Naive thymus-derived CD4-positive, alpha-beta T cell (primary cell): ENCODE data around the gene LAMB1. TPM values are rescaled to one million over a fixed set of nuclear protein-coding genes. Genes with fewer than 3 reads are reported as not detected.

Experiments used
- ATAC-seq: fragments of 150-1000 bp; cut with Tn5 transposase; 2 replicates; pipeline ENCODE4 v1.10.0; 2021; ENCODE audit warnings: mild to moderate bottlenecking, moderate library complexity
- CTCF ChIA-PET: fragments of 350-600 bp; sonication (Branson Sonifier 250); formaldehyde crosslinking; loops from one replicate; lab custom pipeline; 2021; ENCODE audit warnings: antibody characterized with exemption; lab: Charles Lee
- POLR2A ChIA-PET: fragments of 350-600 bp; sonication (Branson Sonifier 250); formaldehyde crosslinking; loops from one replicate; lab custom pipeline; 2021; ENCODE audit warnings: antibody characterized with exemption, inconsistent platforms; lab: Charles Lee
- DNase-seq, 9 donors: peaks; one replicate each; pipeline versions ENCODE4 v3.0.0 to v3.0.0-alpha.2; 2020 to 2022; ENCODE audit warnings: mixed read lengths in 1 of 9
- H3K27ac ChIP-seq: one replicate; pipeline ENCODE4 v1.7.0; 2013; ENCODE audit warnings: mild to moderate bottlenecking, low read depth, low read length, moderate library complexity
- H3K27me3 ChIP-seq, 2 donors: one replicate each; pipeline ENCODE4 v1.7.0; 2013; ENCODE audit warnings: low read length in 2 of 2, mild to moderate bottlenecking in 2 of 2, moderate library complexity in 2 of 2; ENCODE audit not compliant: control insufficient read depth in 2 of 2, insufficient read depth in 2 of 2
- H3K36me3 ChIP-seq, 3 experiments: 1 replicate in 2 of 3; 2 replicates in 1 of 3; pipeline ENCODE4 v1.7.0; 2013; ENCODE audit warnings: low read length in 3 of 3, mild to moderate bottlenecking in 3 of 3, moderate library complexity in 1 of 3; ENCODE audit not compliant: insufficient read depth in 3 of 3, control insufficient read depth in 2 of 3
- H3K4me1 ChIP-seq, 2 donors: one replicate each; pipeline ENCODE4 v1.7.0; 2013; ENCODE audit warnings: low read length in 2 of 2, mild to moderate bottlenecking in 2 of 2, moderate library complexity in 1 of 2; ENCODE audit not compliant: control insufficient read depth in 2 of 2, insufficient read depth in 2 of 2
- H3K4me3 ChIP-seq: 2 replicates; pipeline ENCODE4 v1.7.0; 2013; ENCODE audit warnings: mild to moderate bottlenecking, low read length
- H3K9me3 ChIP-seq, 3 experiments: 1 replicate in 2 of 3; 2 replicates in 1 of 3; pipeline ENCODE4 v1.7.0; 2013; ENCODE audit warnings: low read length in 3 of 3; ENCODE audit not compliant: control insufficient read depth in 2 of 3
- H3K27ac Mint-ChIP-seq, 9 donors: one replicate each; pipeline ENCODE4 v1.8.0; 2020 to 2022; ENCODE audit warnings: mixed read lengths in 9 of 9, mild to moderate bottlenecking in 8 of 9, moderate library complexity in 5 of 9, inconsistent platforms in 2 of 9
- H3K27me3 Mint-ChIP-seq, 5 donors: one replicate each; pipeline ENCODE4 v1.8.0; 2021 to 2022; ENCODE audit warnings: mixed read lengths in 5 of 5, mild to moderate bottlenecking in 1 of 5
- H3K36me3 Mint-ChIP-seq, 5 donors: one replicate each; pipeline ENCODE4 v1.8.0; 2020 to 2022; ENCODE audit warnings: mixed read lengths in 5 of 5, mild to moderate bottlenecking in 3 of 5, inconsistent platforms in 1 of 5
- H3K4me1 Mint-ChIP-seq, 7 donors: one replicate each; pipeline ENCODE4 v1.8.0; 2020 to 2022; ENCODE audit warnings: mixed read lengths in 7 of 7, mild to moderate bottlenecking in 3 of 7, inconsistent platforms in 1 of 7
- H3K4me3 Mint-ChIP-seq, 10 donors: one replicate each; pipeline ENCODE4 v1.8.0; 2020 to 2022; ENCODE audit warnings: mild to moderate bottlenecking in 10 of 10, mixed read lengths in 10 of 10, moderate library complexity in 6 of 10, inconsistent platforms in 2 of 10
- H3K9me3 Mint-ChIP-seq, 11 donors: one replicate each; pipeline ENCODE4 v1.8.0; 2020 to 2022; ENCODE audit warnings: mixed read lengths in 11 of 11, mild to moderate bottlenecking in 4 of 11, inconsistent platforms in 1 of 11, moderate library complexity in 1 of 11
- intact Hi-C, 2 donors: fragments of 100-400 bp; cut with micrococcal nuclease; formaldehyde crosslinking; loops; one replicate each; pipeline ENCODE4 v1.15.1; 2023
- polyA plus RNA-seq, 2 donors: library from polyadenylated mRNA; unstranded; fragments of 300-500 nt; fragmentation: Illumina TruSeq; gene quantifications; one replicate each; pipeline ENCODE4 v1.2.3, GENCODE V29; 2021
- total RNA-seq, 6 experiments: library from RNA in 5 of 6; stranded (reverse) in 5 of 6; gene quantifications; 1 replicate in 5 of 6; 2 replicates in 1 of 6; pipeline ENCODE4 v1.2.3 and lab custom pipeline; 2021 to 2026

Gene LAMB1
- total and polyA plus RNA-seq, 7 experiments from 2014 or later: 0.65 to 0.82 TPM; not detected in 5

DNA sequence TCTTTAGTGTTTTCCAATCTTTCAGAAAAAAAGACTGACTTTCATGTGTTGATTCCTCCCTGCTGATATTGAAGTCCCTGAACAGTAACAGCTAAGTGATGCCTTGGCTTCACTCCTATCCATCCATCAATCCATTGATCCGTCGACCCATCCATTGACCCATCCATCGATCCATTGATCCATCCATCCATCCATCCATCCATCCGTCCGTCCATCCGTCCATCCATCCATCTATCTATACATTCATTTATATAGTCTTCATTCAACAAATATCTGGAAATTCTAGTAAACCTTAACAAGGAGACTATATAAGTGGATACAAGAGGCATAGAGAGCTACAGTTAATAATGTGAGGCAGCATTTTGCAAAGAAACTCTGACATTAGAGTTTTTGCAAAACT, 21.6 kb upstream of the LAMB1 start:
- H3K27ac ChIP-seq: no peak overlapping the region
- no peaks in the 10 kb centered on the region for H3K9me3 ChIP-seq
- ChIA-PET POLR2A (no interaction called here), CTCF (no interaction called here)
- H3K4me3 ChIP-seq: no peak overlapping the region
- no peak overlapping the region for H3K4me3 Mint-ChIP-seq
- no peaks in the 10 kb centered on the region for H3K27me3 ChIP-seq
- no peaks in the 10 kb centered on the region for H3K4me1 Mint-ChIP-seq
- ATAC-seq (no peak), DNase-seq (no peak)
- no peaks in the 10 kb centered on the region for H3K4me1 ChIP-seq
- no peaks in the 10 kb centered on the region for H3K9me3 Mint-ChIP-seq
- no peaks in the 10 kb centered on the region for H3K36me3 ChIP-seq
- intact Hi-C loops: no loop called here
- H3K36me3 Mint-ChIP-seq: no peaks in the 10 kb centered on the region
- H3K27me3 Mint-ChIP-seq: peaks cover 0 to 29% (median 16%) of the 10 kb centered on the region in 5 donors
- H3K27ac Mint-ChIP-seq: no peak overlapping the region

DNA sequence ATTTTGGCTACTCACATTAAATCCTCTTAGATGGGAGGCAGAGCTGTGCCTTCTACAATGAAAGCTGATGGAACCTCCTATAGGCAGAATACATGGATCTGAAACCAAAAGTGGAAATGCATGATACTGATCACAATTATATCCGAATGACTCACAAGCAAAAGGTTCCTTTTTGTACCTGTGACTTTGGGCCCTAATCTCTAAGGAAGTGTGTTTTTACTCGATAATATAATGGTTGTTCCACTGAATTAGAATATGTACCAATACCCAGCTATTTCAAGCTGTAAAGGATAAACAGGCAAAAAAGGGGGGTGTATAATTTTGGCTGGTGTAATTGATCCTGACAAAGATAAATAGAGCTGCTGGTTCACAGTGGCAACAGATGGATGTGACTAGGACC, 17.6 kb upstream of the LAMB1 start:
- no peak overlapping the region for H3K4me3 ChIP-seq
- H3K9me3 Mint-ChIP-seq: no peaks in the 10 kb centered on the region
- ChIA-PET POLR2A (no interaction called here), CTCF (no interaction called here)
- H3K9me3 ChIP-seq: no peaks in the 10 kb centered on the region
- no peaks in the 10 kb centered on the region for H3K36me3 ChIP-seq
- no peak overlapping the region for H3K27ac ChIP-seq
- H3K27ac Mint-ChIP-seq: no peak overlapping the region
- no peaks in the 10 kb centered on the region for H3K27me3 ChIP-seq
- H3K36me3 Mint-ChIP-seq: no peaks in the 10 kb centered on the region
- peaks cover 0 to 34% (median 12%) of the 10 kb centered on the region in 5 donors for H3K27me3 Mint-ChIP-seq
- no peaks in the 10 kb centered on the region for H3K4me1 ChIP-seq
- no peak for ATAC-seq
- no peak overlapping the region for H3K4me3 Mint-ChIP-seq
- peaks cover 0 to 6% (median 0%) of the 10 kb centered on the region in 7 donors for H3K4me1 Mint-ChIP-seq
- intact Hi-C loops: no loop called here
- no peak for DNase-seq

DNA sequence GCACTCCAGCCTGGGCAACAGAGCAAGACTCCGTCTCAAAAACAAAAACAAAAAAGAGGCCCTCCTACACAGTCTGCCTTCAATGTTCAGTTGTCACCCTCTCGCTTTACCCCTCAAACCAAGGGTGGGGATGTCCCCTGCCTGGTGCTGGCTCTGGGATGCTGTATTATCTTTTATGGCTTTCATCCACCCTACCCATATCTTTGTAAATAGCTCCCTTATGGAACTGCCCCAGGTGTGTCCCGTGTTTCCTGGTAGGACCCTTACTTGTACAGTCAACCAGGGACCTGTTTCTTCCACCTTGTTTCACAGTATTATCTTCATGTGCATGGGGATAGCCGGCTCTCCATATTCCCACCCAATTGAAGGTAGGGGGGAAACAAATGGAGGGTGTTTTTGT, 15.7 kb upstream of the LAMB1 start:
- no peak for ATAC-seq
- Histone ChIP-seq H3K9me3 (no peaks in the 10 kb centered on the region), H3K36me3 (no peaks in the 10 kb centered on the region), H3K4me3 (no peak overlapping the region), H3K27me3 (no peaks in the 10 kb centered on the region), H3K27ac (no peak overlapping the region), H3K4me1 (no peaks in the 10 kb centered on the region)
- H3K36me3 Mint-ChIP-seq: no peaks in the 10 kb centered on the region
- H3K4me3 Mint-ChIP-seq: no peak overlapping the region
- H3K27me3 Mint-ChIP-seq: peaks cover 0 to 23% (median 10%) of the 10 kb centered on the region in 5 donors
- ChIA-PET CTCF (no interaction called here), POLR2A (interaction anchor here (0.6 kb wide), 1 partner anchor 23 kb away, joined by 3 read pairs; no protein-coding TSS in a partner anchor)
- H3K27ac Mint-ChIP-seq: no peak overlapping the region
- intact Hi-C loops: loop anchor here in 1 of 2 donors (10.0 kb wide), 1 partner anchor 126 kb away; no protein-coding TSS in a partner anchor
- no peaks in the 10 kb centered on the region for H3K9me3 Mint-ChIP-seq
- peaks cover 0 to 6% (median 0%) of the 10 kb centered on the region in 7 donors for H3K4me1 Mint-ChIP-seq
- DNase-seq: no peak

DNA sequence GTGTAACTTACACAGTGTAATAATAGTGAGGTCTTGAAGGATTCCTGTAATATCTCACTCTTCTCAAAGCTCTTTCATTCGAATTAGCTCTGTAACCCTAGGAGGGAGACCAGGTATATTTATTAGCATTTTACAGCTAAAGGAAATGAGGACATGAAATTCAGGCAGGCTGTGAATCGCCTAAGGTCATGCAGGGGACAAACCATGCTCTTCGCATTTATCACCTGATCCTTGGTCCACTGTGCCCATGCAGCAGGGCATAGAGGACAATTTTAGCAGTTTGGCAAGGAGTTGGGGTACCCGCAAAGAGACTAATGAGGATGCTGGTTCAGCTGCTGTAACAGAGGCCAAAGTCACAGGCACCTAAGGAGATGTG, 14.8 kb upstream of the LAMB1 start:
- Histone ChIP-seq H3K36me3 (no peaks in the 10 kb centered on the region), H3K4me3 (no peak overlapping the region), H3K27ac (no peak overlapping the region), H3K27me3 (no peaks in the 10 kb centered on the region), H3K9me3 (no peaks in the 10 kb centered on the region), H3K4me1 (no peaks in the 10 kb centered on the region)
- DNase-seq (no peak), ATAC-seq (no peak)
- no peak overlapping the region for H3K4me3 Mint-ChIP-seq
- H3K27me3 Mint-ChIP-seq: peaks cover 3 to 19% (median 14%) of the 10 kb centered on the region in 5 donors
- peaks cover 0 to 6% (median 0%) of the 10 kb centered on the region in 7 donors for H3K4me1 Mint-ChIP-seq
- ChIA-PET POLR2A (no interaction called here), CTCF (no interaction called here)
- no peaks in the 10 kb centered on the region for H3K9me3 Mint-ChIP-seq
- H3K27ac Mint-ChIP-seq: no peak overlapping the region
- intact Hi-C loops: loop anchor here in 1 of 2 donors (10.0 kb wide), 1 partner anchor 127 kb away; no protein-coding TSS in a partner anchor
- no peaks in the 10 kb centered on the region for H3K36me3 Mint-ChIP-seq

DNA sequence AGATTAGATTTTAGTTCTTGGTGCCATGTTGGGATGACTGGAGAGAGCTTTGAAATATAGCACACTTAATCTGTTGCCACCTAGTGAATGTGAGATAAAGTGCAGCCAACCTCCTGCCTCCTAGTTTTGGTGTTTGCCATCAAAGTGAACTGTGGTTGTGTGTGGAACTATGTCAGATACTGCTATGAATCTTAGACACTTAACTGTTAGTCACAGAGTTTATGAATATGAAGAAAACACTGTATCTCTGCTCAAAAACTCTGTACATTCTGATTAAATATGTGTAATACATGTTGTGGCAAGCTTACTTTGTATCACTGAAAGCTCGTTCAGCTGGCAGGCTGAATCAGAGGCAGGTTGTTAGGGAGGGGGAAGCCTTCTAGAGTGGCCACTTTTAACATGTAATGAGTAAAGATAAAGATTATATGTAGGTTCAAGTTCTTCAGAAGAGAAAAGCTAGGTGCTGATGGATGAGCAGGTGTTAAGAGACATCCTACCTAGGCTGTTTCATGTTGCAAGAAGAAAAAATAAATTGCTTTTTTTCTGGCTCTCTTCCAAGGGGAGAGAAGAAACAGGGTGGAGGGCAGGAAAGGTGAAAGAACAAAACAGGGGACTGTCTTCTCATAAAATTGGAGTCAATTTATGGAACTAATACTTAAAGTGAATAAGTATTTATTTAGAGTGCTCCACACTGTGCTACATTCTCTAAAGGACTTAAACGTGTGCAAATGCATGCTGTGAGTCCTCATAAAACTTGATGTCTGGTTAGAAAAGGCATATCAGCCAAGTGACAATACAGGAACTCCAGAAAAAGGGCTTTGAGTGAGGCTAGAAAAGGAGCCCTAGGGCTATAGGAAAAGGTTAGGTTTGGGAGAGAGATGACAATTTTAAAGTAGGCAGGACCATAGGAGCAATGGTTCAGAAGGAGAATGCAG, 14.1 kb upstream of the LAMB1 start:
- Mint-ChIP-seq H3K4me1 (peaks cover 0 to 6% (median 0%) of the 10 kb centered on the region in 7 donors), H3K27me3 (peaks cover 5 to 18% (median 17%) of the 10 kb centered on the region in 5 donors), H3K4me3 (no peak overlapping the region), H3K36me3 (no peaks in the 10 kb centered on the region), H3K9me3 (no peaks in the 10 kb centered on the region), H3K27ac (no peak overlapping the region)
- H3K9me3 ChIP-seq: no peaks in the 10 kb centered on the region
- CTCF ChIA-PET: no interaction called here
- H3K27ac ChIP-seq: no peak overlapping the region
- POLR2A ChIA-PET: no interaction called here
- no peaks in the 10 kb centered on the region for H3K36me3 ChIP-seq
- no peak overlapping the region for H3K4me3 ChIP-seq
- ATAC-seq (no peak), DNase-seq (no peak)
- no peaks in the 10 kb centered on the region for H3K4me1 ChIP-seq
- no peaks in the 10 kb centered on the region for H3K27me3 ChIP-seq
- intact Hi-C loops: loop anchor here in 1 of 2 donors (10.0 kb wide), 1 partner anchor 128 kb away; no protein-coding TSS in a partner anchor

DNA sequence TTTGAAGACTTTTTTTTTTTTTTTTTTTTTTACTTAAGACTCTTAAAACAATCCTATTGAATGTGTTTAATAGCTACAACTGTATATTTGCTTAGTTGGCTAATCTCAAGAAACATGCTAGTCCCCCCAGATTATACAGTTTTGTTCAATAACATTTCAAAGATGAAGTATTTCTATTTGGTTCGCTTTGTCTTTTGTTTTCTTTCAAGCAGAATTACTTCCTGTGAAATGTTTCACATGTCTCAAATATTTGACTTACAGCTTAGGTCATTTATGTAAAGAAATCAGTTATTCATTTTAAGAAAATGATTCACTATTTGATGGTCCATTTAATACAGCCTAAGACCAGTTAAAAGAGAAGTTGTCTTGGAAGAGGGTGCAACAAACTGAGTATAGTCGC, 12.8 kb upstream of the LAMB1 start:
- Mint-ChIP-seq H3K27ac (no peak overlapping the region), H3K36me3 (no peaks in the 10 kb centered on the region), H3K27me3 (peaks cover 5 to 17% (median 14%) of the 10 kb centered on the region in 5 donors), H3K9me3 (no peaks in the 10 kb centered on the region), H3K4me3 (no peak overlapping the region), H3K4me1 (peaks cover 0 to 6% (median 0%) of the 10 kb centered on the region in 7 donors)
- Histone ChIP-seq H3K4me1 (no peaks in the 10 kb centered on the region), H3K4me3 (no peak overlapping the region), H3K36me3 (no peaks in the 10 kb centered on the region), H3K27me3 (no peaks in the 10 kb centered on the region), H3K27ac (no peak overlapping the region), H3K9me3 (no peaks in the 10 kb centered on the region)
- no peak for ATAC-seq
- intact Hi-C loops: loop anchor here in 1 of 2 donors (10.0 kb wide), 1 partner anchor 129 kb away; no protein-coding TSS in a partner anchor
- no peak for DNase-seq
- CTCF ChIA-PET: interaction anchor here (0.6 kb wide), 1 partner anchor 130 kb away, joined by 5 read pairs; no protein-coding TSS in a partner anchor
- POLR2A ChIA-PET: no interaction called here
